ENCODE measurements around the gene BTRC.

- TF ChIP-seq, protein P1, sequence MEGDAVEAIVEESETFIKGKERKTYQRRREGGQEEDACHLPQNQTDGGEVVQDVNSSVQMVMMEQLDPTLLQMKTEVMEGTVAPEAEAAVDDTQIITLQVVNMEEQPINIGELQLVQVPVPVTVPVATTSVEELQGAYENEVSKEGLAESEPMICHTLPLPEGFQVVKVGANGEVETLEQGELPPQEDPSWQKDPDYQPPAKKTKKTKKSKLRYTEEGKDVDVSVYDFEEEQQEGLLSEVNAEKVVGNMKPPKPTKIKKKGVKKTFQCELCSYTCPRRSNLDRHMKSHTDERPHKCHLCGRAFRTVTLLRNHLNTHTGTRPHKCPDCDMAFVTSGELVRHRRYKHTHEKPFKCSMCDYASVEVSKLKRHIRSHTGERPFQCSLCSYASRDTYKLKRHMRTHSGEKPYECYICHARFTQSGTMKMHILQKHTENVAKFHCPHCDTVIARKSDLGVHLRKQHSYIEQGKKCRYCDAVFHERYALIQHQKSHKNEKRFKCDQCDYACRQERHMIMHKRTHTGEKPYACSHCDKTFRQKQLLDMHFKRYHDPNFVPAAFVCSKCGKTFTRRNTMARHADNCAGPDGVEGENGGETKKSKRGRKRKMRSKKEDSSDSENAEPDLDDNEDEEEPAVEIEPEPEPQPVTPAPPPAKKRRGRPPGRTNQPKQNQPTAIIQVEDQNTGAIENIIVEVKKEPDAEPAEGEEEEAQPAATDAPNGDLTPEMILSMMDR (conservative IDR thresholded peaks at IDR 0.05; ENCODE audit: low read depth, low read length): peak; percentile 57
- no peak for TF ChIP-seq EZH2 (IDR thresholded peaks at IDR 0.05; ENCODE audit: low read length, unreplicated experiment)
These were observed 215.9 kb downstream of the BTRC start for GRCh38 chr10:101569622-101570427.

All from PC-3 (cell line).